Activated CD4-positive, alpha-beta T cell treated with anti-CD3 and anti-CD28 coated beads, Interleukin-2, amount 50 U/mL, for 16 hours (primary cell): ENCODE data around the gene EVI5L.

Experiments used
- DNase-seq: peaks from one replicate; pipeline ENCODE4 v3.0.0-alpha.2; 2020

EVI5L gene

DNA sequence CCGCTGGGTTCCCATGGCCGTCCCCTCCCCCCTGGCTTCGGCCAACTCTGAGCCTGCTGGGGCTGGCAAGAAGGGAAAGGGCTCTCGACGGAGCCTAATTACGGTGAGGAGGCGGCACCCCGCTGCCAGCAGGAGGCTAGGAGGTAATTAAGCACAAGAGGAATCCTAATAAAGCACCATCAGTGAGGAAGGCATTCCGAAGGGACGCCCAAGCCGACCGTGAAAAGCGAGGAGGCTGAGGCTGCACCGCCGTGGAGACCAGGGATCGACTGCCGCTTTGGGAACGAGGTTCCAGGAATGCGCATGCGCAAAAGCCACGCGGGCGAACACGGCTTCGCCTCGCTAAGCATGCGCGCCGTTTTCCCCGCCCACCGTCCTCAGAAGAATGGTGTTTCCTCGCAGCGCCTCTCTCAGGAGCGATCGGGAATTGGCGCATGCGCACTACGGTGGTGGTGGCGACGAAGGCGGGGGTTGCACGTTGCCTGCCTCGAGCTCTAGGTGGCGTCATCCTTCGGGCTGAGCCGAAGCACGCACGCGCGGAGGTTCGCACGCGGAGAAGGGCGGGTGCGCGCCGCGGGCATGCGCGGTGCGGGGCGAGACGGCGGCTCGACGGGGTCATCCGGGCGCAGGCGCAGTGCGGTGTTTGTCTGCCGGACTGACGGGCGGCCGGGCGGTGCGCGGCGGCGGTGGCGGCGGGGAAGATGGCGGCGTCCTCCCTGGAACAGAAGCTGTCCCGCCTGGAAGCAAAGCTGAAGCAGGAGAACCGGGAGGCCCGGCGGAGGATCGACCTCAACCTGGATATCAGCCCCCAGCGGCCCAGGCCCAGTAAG, 73.4 kb downstream of the EVI5L start, which contains the start of gene MAP2K7:
MAP2K7 (plus strand) TSS at position 634 of the 830 bp plus-strand sequence; CDS start at position 702, 68 bp downstream.
- DNase-seq, result peak; percentile 100

DNA sequence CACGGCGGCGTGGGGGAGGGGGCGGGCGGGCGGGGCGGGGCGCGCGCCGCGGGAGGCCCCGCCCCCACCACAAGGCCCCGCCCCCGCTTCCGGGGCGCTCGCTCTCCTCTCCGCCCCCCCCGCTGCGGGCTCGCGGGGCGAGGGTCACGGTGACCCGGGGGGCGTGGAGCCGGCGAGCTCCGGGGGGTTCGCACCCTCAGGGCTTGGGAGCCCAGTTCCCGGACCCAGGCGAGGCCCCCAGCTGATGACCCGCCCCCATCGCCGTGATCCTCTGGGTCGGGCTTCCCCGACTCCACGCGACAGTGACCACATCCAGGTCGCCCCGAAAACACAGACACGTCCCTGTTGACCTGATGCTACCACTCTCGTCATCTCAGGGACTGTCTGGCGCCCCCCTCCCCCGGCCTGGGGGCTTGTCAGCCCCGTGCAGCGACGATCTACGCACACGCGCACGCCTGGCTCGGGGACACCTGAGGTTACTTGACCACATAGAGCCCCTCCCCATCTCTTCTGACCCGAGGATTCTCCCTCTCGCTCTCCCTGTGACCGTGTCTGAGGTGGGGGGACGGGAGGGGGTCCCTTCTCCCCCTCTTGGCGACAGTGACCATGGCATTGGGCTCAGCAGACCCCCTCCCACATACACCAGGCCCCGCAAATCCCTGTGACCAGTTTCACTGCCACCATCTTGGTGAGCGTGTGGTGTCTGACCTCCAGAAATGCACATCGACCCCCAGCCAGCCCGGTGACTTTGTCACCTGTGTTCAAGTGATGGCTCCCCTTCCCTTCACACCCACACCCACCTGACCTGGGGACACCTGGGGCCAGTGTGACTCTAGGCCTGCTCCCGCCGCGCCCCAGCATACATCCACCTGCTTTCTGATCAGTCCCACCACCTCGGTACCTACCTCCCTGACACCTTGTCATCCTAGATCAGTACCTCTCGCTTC, 74.3 kb downstream of the EVI5L start:
- DNase-seq, result peak; percentile 45

DNA sequence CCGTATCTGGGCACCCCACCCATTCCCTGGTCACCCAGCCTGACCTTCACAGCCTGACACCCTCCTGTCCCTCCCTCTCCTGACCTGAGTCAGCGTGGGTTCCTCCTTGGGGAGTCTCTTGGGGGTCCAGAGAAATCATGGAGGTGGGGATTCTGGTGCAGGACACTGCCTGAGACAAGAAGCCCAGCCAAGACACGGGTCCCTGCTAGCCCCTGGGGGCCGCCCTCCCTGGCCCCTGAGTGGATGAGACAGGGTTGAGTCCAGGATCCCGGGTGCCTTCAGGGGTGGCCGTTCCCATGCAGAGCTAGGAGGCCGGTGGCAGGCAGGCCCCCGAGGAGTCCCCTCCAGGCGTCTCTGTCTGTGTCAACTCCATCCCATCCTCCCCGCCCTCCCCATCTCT, 75.2 kb downstream of the EVI5L start:
- DNase-seq, result no peak

DNA sequence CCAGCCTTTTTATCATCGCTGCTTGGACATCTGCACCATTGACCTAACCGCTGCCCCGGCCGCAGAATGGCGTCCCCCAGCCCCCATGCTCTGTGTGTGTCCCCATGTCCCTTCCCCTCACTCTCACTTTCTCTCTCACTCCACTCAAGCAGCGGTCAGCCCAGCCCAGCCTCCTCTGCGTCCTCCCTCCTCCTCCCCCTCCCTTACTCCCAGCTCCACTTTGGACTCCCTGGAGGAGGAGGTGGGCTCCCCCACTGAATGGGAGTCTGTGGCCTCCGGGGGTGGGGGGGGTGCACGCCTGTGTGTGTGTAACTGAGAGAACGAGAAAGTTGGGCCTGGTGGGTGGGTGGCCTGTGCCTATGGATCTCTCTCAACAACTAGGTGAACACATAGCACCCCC, 75.8 kb downstream of the EVI5L start:
- DNase-seq, result no peak

DNA sequence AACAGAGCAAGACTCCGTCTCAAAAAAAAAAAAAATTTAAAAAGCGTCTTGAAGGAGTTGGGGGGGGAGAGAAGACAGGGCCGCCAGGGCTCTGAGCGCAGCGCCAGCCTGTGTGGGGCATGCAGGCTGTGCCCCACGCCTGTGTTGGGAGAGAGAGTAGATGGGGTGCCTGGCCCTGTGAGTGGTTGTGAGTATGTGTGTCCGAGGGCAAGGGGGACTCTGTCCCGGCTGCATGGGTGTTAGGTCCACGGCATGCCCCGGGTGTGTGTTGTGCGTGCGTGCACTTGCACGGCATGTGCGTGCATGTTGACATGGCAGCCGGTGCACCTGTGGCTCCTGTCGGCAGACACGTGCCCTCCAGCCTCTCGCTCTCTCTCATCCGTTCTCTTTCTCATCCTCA, 77.1 kb downstream of the EVI5L start:
- no peak for DNase-seq

GRCh38 chr19:7907544-7907943, 77.5 kb downstream of the EVI5L start:
- DNase-seq, result no peak

DNA sequence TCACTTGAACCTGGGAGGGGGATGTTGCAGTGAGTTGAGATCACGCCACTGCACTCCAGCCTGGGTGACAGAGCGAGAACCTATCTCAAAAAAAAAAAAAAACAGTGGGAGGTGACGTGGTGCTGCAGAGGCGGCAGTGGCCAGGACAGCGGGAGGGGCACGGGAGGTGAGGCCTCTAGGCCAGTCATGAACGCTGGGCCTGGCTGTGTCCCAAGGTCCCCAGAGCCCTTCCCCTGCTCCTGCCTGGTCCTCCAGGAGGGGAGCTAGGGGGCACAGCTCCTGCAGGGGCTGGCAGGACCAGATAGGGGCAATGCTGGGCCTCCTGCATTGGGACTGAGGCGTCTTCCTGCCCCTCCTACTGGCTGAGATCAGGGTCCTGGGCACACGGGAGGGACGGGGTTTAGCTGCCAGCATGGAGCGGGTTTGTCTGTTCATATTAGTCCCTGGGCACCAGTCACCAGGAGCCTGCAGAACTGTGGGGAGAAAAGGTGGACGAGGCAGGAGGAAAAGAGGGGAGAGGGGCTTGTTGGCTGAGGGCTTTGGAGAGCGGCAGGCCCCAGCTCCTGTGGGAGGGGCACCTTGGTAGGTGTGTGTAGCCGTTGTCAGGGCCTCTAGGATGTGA, 78.2 kb downstream of the EVI5L start:
- no peak for DNase-seq

GRCh38 chr19:7908742-7909461, 78.9 kb downstream of the EVI5L start:
- no peak for DNase-seq

GRCh38 chr19:7909471-7910067, 79.6 kb downstream of the EVI5L start:
- DNase-seq, result no peak

DNA sequence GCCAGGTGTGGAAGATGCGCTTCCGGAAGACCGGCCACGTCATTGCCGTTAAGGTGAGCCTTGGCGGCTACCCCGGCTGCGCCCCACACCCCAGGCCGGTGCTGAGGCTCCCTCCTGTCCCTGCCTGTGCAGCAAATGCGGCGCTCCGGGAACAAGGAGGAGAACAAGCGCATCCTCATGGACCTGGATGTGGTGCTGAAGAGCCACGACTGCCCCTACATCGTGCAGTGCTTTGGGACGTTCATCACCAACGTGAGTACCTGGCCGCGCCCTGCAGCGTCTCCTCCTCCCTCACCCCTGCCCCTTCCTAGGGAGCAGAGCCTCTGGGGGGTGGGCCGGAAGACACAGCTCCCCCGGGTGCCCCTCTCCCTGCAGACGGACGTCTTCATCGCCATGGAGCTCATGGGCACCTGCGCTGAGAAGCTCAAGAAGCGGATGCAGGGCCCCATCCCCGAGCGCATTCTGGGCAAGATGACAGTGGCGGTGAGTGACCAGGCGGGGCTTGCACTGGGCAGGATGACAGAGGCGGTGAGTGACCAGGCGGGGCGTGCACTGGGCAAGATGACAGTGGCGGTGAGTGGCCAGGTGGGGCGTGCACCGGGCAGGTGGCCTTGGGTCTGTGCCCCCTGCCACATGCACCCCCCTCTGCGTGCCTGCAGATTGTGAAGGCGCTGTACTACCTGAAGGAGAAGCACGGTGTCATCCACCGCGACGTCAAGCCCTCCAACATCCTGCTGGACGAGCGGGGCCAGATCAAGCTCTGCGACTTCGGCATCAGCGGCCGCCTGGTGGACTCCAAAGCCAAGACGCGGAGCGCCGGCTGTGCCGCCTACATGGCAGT, 80.5 kb downstream of the EVI5L start:
- DNase-seq, result no peak

DNA sequence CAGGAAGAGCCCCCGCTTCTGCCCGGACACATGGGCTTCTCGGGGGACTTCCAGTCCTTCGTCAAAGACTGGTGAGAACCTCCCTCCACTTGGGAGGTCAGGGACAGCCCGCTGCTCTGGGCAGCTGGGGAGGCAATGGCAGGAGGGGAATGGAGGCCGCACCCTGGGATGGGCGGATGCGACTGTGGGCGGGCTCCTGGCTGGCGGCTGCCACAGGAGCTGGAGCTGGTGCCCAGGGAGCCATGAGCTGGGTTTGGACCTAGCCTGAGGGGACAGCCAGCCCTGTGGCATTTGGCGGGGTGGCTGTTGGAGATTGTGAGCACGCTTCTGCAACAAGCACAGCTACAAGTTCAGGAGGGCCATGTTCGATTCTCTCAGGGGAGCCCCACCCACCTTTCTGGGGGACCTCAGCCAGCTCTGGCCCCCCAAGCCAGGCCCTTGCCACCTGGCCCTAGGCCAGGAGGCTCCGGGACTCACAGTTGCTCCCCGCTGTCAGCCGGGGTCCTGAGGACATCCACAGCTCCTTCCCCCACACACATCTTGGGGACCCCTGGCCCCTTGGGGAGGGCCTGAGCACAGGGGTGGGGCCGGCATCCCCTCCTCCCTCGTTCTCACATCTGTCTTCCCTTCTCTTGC, 81.6 kb downstream of the EVI5L start:
- no peak for DNase-seq

- DNase-seq, result no peak
These were observed 82.2 kb downstream of the EVI5L start for GRCh38 chr19:7912144-7912696.

DNA sequence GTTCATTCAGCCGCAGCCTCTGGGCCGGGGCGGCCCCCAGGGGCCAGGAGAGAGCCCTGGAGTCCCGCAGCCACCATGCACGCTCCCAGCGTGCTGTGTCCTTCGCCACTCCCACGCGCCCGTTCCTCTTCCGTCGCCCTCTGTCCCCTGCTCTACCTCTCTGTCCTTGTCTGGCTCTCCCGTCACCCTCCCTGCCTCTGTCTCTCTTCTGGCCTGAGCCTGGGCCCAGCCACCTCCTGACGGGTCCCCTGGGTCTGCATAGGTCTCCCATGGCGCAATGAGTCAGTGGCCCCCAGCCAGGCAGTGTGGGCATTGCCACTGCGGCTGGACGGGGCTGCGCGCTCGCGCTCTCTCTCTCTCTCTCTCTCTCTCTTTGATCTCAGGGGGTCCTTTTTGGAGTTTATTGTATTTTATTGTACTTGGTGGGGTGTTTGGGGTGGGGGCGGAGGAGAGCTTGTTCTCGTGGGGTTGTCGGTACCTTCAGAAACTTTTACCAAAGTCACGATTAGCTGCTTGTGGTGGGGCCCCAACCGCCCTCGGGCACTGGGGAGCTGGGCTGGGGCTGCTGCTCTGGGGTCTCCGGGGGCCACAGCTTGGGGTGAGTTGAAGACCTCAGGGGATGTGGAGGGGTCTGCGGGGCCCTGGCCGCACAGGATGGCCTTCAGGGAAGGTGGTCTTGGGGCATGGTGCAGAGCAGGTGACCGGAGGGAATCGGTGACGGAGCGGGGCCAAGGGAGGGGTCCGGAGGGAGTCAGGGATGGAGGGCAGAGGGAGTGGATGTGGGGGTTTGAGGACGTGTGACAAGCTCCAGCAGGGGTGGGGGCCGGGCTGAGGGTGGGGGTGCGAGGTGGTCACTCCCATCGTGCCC, 82.9 kb downstream of the EVI5L start:
- DNase-seq, result no peak

- DNase-seq, result no peak
These were observed 83.6 kb downstream of the EVI5L start for GRCh38 chr19:7913652-7914051.

DNA sequence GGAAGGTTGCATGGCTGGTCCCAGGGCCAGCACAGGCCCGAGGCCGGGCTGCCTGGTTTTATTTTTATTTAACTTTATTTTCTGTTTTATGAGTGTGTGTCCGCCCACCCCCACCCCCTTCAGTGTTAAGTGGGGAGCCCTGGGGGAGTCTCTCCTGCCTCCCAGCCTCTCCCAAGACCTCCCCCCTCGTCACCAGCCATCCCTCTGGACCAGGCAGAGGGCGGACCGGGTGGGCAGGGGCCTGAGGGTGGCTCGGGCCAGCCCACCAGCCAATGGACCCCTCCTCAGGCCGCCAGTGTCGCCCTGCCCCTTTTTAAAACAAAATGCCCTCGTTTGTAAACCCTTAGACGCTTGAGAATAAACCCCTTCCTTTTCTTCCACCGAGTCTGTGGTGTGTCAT, 84.1 kb downstream of the EVI5L start:
- DNase-seq, result no peak
